Neural crest cell (in vitro differentiated cells): ENCODE results near the gene SLC23A3. TPM values are rescaled to one million over a fixed set of nuclear protein-coding genes. Genes with fewer than 3 reads are reported as not detected.
A peak's percentile ranks its signal among the peaks of the same experiment; 100 is the strongest.

ENCODE experiments used
- DNase-seq: peaks from one replicate; pipeline ENCODE4 v3.0.0; 2021; ENCODE audit warnings: low read depth, mixed read lengths, low spot score
- H3K27ac Mint-ChIP-seq: one replicate; pipeline ENCODE4 v1.8.0; 2021; ENCODE audit warnings: mild to moderate bottlenecking, mixed read lengths; ENCODE audit not compliant: unreplicated experiment
- H3K27me3 Mint-ChIP-seq: 2 replicates; pipeline ENCODE4 v1.8.0; 2021; ENCODE audit warnings: low read depth, mild to moderate bottlenecking, mixed read lengths
- H3K36me3 Mint-ChIP-seq: 2 replicates; pipeline ENCODE4 v1.8.0; 2021; ENCODE audit warnings: low read depth, mild to moderate bottlenecking, mixed read lengths
- H3K4me1 Mint-ChIP-seq: 2 replicates; pipeline ENCODE4 v1.8.0; 2021; ENCODE audit warnings: mixed read lengths
- H3K4me3 Mint-ChIP-seq: one replicate; pipeline ENCODE4 v1.8.0; 2021; ENCODE audit warnings: mild to moderate bottlenecking, mixed read lengths
- H3K9me3 Mint-ChIP-seq: 2 replicates; pipeline ENCODE4 v1.8.0; 2021; ENCODE audit warnings: mixed read lengths
- total RNA-seq: library from RNA; stranded (reverse); gene quantifications from 2 replicates; pipeline ENCODE4 v1.2.1, GENCODE V29; 2021
- TF ChIP-seq, protein P1 (sequence below): fragments of 200-600 bp; sonication (generic); conservative IDR thresholded peaks from 2 replicates; pipeline ENCODE4 v1.5.0; 2021; ENCODE audit warnings: antibody characterized with exemption, mild to moderate bottlenecking

SLC23A3 gene
- total RNA-seq, 1 donor from 2014 or later, result 1.5 TPM

GRCh38 chr2:219175486-219175885, 5.7 kb upstream of the SLC23A3 start:
- H3K9me3 Mint-ChIP-seq, result no peaks in the 10 kb centered on the region
- no peak for DNase-seq
- H3K36me3 Mint-ChIP-seq, result peaks cover 2% of the 10 kb centered on the region
- peak overlapping the region; percentile 84 for H3K4me3 Mint-ChIP-seq
- H3K27me3 Mint-ChIP-seq, result no peaks in the 10 kb centered on the region
- TF ChIP-seq, protein P1, sequence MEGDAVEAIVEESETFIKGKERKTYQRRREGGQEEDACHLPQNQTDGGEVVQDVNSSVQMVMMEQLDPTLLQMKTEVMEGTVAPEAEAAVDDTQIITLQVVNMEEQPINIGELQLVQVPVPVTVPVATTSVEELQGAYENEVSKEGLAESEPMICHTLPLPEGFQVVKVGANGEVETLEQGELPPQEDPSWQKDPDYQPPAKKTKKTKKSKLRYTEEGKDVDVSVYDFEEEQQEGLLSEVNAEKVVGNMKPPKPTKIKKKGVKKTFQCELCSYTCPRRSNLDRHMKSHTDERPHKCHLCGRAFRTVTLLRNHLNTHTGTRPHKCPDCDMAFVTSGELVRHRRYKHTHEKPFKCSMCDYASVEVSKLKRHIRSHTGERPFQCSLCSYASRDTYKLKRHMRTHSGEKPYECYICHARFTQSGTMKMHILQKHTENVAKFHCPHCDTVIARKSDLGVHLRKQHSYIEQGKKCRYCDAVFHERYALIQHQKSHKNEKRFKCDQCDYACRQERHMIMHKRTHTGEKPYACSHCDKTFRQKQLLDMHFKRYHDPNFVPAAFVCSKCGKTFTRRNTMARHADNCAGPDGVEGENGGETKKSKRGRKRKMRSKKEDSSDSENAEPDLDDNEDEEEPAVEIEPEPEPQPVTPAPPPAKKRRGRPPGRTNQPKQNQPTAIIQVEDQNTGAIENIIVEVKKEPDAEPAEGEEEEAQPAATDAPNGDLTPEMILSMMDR, result no peak
- H3K27ac Mint-ChIP-seq, result no peak overlapping the region
- H3K4me1 Mint-ChIP-seq, result peaks cover 27% of the 10 kb centered on the region

DNA sequence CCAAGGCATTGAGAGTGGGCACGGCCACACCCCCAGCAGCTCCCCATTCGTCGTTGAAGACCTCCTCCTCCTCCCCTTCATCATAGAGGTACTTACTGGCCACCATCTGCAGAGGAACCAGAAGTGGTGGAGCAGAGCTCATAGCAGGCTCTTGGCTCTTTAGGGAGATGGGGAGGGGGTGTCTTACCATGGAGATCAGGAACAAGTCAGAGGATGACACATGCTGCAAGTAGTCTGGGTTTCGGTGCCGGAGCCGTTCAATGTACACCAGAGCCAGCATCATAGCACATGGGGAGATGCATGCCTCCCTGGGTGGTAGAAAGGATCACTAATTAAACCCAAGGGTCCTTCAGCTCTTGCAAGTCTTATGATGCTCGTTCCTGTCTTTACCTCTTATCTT, 5.0 kb upstream of the SLC23A3 start:
- no peak overlapping the region for H3K27ac Mint-ChIP-seq
- no peaks in the 10 kb centered on the region for H3K27me3 Mint-ChIP-seq
- peak overlapping the region; percentile 84 for H3K4me3 Mint-ChIP-seq
- H3K36me3 Mint-ChIP-seq, result peaks cover 2% of the 10 kb centered on the region
- H3K9me3 Mint-ChIP-seq, result no peaks in the 10 kb centered on the region
- TF ChIP-seq, protein P1, result no peak
- peaks cover 27% of the 10 kb centered on the region for H3K4me1 Mint-ChIP-seq
- no peak for DNase-seq

DNA sequence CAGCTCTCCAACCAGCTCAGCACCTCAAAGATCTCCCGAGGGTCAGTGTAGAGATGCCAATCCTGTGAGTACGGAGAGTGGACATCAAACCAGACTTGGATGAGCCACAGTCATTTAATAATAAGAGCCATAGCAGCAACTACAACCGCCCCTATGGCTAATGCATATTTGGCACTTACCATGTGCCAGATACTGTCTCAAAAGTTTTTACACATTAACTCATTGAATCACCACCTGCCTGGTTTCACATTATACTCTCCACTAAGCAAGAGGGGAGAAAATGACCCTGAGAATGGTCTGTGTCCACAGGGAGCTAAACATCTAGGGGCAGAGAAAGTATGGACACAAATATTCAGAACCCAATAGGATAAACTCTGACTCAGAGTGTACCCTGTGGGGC, 4.3 kb upstream of the SLC23A3 start:
- Mint-ChIP-seq H3K27me3 (no peaks in the 10 kb centered on the region), H3K4me3 (peak overlapping the region; percentile 59), H3K27ac (no peak overlapping the region), H3K4me1 (peaks cover 23% of the 10 kb centered on the region), H3K36me3 (peaks cover 2% of the 10 kb centered on the region), H3K9me3 (no peaks in the 10 kb centered on the region)
- DNase-seq, result no peak
- TF ChIP-seq, protein P1, result no peak

DNA sequence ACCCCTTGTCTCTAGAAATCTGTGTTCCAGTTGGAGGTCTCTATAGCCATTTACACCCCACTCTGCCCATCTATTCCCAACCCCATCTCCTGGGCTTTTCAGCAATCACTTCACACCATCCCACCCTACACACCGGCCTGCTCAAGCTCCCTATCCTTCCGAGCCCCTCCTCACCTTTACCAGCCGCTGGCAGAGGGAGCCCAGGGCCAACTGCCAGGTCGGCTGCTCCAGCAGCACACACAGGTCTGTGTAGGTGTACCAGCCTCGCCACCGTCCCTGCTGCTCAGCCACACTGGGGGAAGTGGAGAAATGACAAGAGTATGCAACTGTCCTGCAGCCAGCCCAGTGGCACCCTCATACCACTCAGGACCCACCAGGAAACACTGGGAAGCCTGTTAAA, 3.3 kb upstream of the SLC23A3 start:
- Mint-ChIP-seq H3K27ac (peak overlapping the region; percentile 57), H3K4me3 (no peak overlapping the region), H3K27me3 (no peaks in the 10 kb centered on the region), H3K4me1 (peaks cover 17% of the 10 kb centered on the region), H3K9me3 (no peaks in the 10 kb centered on the region), H3K36me3 (peaks cover 2% of the 10 kb centered on the region)
- TF ChIP-seq, protein P1, result no peak
- DNase-seq, result no peak

GRCh38 chr2:219172231-219173154, 2.7 kb upstream of the SLC23A3 start:
- TF ChIP-seq, protein P1, result no peak
- no peak overlapping the region for H3K27ac Mint-ChIP-seq

More at GRCh38 chr2:219172231-219173154, 2.7 kb upstream of the SLC23A3 start:
- no peak for DNase-seq
- Mint-ChIP-seq H3K4me3 (peak overlapping the region; percentile 64), H3K9me3 (no peaks in the 10 kb centered on the region), H3K27me3 (no peaks in the 10 kb centered on the region), H3K4me1 (peaks cover 13% of the 10 kb centered on the region), H3K36me3 (peaks cover 2% of the 10 kb centered on the region)
